LNCaP clone FGC (cell line): ENCODE measurements around the gene FDX2.

ENCODE experiments used
- DNase-seq: peaks from one replicate; pipeline ENCODE4 v3.0.0-alpha.2; 2011; ENCODE audit warnings: low read depth
- H3K4me3 ChIP-seq: 2 replicates; pipeline ENCODE4 v1.5.1; 2011; ENCODE audit warnings: mild to moderate bottlenecking, low read depth, low read length, control low read depth
- TF ChIP-seq, protein P1 (sequence below): IDR thresholded peaks from 2 replicates; pipeline ENCODE4 v1.5.1; 2012; ENCODE audit warnings: mild to moderate bottlenecking; ENCODE audit not compliant: control insufficient read depth, insufficient read depth; ENCODE audit errors: extremely low read depth

Gene FDX2

DNA sequence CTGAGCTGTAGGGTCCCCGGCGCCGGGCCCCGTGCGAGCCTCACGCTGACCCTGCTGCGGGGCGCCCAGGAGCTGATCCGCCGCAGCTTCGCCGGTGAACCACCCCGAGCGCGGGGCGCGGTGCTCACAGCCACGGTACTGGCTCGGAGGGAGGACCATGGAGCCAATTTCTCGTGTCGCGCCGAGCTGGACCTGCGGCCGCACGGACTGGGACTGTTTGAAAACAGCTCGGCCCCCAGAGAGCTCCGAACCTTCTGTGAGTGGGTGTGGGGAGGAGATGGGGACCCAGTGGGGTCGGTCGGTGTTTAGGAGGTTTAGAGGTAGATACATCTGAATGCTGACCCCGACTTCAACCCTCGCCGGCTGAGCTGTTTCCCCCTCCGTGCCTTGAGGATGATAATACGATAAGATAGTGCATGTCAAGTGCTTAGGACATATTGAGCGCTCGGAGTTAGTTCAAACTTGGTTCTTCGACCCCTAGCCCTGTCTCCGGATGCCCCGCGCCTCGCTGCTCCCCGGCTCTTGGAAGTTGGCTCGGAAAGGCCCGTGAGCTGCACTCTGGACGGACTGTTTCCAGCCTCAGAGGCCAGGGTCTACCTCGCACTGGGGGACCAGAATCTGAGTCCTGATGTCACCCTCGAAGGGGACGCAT lies 24.1 kb downstream of the FDX2 start:
- H3K4me3 ChIP-seq, result peak overlapping the region; percentile 46
- TF ChIP-seq, protein P1, sequence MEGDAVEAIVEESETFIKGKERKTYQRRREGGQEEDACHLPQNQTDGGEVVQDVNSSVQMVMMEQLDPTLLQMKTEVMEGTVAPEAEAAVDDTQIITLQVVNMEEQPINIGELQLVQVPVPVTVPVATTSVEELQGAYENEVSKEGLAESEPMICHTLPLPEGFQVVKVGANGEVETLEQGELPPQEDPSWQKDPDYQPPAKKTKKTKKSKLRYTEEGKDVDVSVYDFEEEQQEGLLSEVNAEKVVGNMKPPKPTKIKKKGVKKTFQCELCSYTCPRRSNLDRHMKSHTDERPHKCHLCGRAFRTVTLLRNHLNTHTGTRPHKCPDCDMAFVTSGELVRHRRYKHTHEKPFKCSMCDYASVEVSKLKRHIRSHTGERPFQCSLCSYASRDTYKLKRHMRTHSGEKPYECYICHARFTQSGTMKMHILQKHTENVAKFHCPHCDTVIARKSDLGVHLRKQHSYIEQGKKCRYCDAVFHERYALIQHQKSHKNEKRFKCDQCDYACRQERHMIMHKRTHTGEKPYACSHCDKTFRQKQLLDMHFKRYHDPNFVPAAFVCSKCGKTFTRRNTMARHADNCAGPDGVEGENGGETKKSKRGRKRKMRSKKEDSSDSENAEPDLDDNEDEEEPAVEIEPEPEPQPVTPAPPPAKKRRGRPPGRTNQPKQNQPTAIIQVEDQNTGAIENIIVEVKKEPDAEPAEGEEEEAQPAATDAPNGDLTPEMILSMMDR, result no peak
- DNase-seq, result no peak

DNA sequence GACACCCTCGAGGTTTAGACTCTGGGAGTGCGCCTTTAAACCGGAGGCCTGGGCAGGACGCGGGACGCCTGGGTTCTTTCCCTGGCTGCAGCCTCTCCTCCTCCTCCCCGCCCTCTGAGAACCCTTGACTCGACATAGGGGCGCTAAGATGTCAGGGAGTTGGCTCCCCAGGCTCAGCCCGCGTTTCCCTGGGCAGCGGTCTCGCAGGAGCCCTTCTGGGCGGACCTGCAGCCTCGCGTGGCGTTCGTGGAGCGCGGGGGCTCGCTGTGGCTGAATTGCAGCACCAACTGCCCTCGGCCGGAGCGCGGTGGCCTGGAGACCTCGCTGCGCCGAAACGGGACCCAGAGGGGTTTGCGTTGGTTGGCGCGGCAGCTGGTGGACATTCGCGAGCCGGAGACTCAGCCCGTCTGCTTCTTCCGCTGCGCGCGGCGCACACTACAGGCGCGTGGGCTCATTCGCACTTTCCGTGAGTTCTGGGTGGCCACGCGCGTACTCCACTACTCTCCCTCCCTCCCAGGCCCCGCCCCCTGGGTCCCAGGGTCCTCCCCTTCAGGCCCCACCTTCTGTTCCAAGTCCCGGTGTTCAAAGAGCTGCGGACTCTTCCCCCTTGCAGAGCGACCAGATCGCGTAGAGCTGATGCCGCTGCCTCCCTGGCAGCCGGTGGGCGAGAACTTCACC lies 24.8 kb downstream of the FDX2 start:
- H3K4me3 ChIP-seq, result peak overlapping the region; percentile 46
- DNase-seq, result no peak
- TF ChIP-seq, protein P1, result no peak

DNA sequence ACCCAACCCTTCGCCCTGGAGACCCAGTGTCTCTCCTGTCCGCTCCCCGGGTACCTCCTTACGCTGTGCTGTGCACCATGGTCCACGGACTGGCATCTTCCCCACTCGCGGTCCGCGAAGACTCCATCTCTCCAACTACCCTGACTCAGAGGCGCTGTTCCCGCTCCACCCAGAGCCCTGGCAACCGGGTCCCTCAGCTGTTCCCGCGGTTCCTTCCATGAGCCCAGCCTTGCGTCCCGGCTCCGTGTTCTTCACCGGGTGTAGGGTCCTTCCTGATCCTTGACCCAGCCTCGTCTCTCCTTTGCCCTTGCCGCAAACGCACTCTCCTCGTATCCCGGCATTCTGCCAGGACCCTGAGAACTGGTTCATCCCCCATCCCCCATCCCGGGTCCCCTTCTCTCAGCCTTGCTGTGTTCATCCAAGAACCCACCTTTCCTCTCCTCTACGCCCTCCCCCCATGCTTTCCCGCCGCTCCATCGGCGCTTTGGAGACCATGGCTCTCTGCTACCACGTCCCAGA lies 25.4 kb downstream of the FDX2 start:
- TF ChIP-seq, protein P1, result no peak
- DNase-seq, result no peak
- peak overlapping the region; percentile 46; the same call in 1 of the 2 replicates for H3K4me3 ChIP-seq

DNA sequence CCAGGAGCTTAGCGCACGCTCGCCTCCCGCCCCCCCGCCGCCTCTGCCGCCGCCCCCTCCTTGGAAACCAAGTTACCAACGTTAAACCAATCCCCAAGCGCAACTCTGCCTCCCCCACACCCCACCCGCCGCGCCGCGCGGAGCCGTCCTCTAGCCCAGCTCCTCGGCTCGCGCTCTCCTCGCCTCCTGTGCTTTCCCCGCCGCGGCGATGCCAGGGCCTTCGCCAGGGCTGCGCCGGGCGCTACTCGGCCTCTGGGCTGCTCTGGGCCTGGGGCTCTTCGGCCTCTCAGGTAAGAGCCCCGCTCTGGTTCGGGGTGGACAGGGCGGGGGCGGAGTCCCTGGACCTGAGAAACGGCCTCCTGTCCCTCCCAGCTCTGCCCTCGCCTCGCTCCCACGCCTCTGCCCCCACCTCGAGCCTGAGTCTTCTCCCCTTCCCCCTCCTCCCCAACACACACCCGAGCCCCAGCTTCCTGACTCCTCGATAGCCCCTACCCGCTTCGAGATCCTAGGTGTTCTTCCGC lies 25.9 kb downstream of the FDX2 start, which contains the start of gene ICAM5:
ICAM5 (plus strand) TSS at position 117 of the 521 bp plus-strand sequence; CDS start at position 209, 92 bp downstream.
- peak within 1 kb of the TSS; percentile 46 for H3K4me3 ChIP-seq
- TF ChIP-seq, protein P1, result no peak
- no peak for DNase-seq

DNA sequence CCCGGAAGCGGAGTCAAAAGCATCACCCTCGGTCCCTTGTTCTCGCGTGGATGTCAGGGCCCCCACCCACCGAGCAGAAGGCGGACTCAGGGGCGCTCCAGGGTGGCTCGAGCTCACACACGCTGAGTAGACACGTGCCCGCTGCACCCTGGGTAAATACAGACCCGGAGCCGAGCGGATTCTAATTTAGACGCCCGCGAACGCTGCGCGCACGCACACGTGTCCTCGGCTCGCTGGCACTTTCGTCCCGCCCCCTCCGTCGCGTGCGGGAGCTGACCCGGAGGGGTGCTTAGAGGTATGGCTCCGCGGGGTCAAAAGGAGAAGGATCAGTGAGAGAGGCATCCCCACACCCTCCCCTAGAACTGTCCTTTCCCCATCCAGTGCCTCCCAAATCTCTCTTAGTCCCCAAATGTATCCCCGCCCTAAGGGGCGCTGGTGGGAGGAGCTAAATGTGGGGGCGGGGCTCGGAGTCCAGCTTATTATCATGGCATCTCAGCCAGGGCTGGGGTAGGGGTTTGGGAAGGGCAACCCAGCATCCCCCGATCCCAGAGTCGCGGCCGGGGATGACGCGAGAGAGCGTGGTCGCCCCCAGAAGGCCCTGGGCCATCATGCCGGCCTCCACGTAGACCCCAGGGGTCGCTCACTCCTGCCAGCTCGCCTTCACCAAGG lies 26.5 kb downstream of the FDX2 start:
- TF ChIP-seq, protein P1, result no peak
- H3K4me3 ChIP-seq, result peak overlapping the region; percentile 37
- DNase-seq, result no peak

DNA sequence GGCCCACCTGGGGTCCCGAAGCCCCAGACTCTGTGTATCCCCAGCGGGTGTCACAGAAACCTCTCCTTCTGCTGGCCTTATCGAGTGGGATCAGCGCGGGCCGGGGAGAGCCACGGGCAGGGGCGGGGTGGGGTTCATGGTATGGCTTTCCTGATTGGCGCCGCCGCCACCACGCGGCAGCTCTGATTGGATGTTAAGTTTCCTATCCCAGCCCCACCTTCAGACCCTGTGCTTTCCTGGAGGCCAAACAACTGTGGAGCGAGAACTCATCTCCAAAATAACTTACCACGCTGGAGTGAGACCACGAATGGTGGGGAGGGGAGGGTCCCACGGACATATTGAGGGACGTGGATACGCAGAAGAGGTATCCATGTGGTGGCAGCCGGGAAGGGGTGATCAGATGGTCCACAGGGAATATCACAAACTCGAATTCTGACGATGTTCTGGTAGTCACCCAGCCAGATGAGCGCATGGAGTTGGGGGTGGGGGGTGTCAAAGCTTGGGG lies 27.1 kb downstream of the FDX2 start:
- no peak for DNase-seq
- TF ChIP-seq, protein P1, result no peak
- peak overlapping the region; percentile 37; the same call in 1 of the 2 replicates for H3K4me3 ChIP-seq
